Common myeloid progenitor, CD34-positive (primary cell): ENCODE results near the gene PLEKHA5.

Experiments
- CTCF ChIA-PET: fragments of 350-600 bp; sonication (Branson Sonifier 250); formaldehyde crosslinking; loops from one replicate; lab custom pipeline; 2021; ENCODE audit warnings: antibody characterized with exemption; lab: Charles Lee
- POLR2A ChIA-PET: fragments of 350-600 bp; sonication (Branson Sonifier 250); formaldehyde crosslinking; loops from one replicate; lab custom pipeline; 2021; ENCODE audit warnings: antibody characterized with exemption; lab: Charles Lee
- DNase-seq, 3 donors: peaks; one replicate each; pipeline versions ENCODE4 v3.0.0 to v3.0.0-alpha.2; 2013
- H3K27ac ChIP-seq, 2 experiments: 1 replicate in 1 of 2; 2 replicates in 1 of 2; pipeline ENCODE4 v1.7.0; 2013; ENCODE audit warnings: inconsistent platforms in 2 of 2, low read length in 2 of 2, mild to moderate bottlenecking in 2 of 2, low read depth in 1 of 2, moderate library complexity in 1 of 2; ENCODE audit not compliant: severe bottlenecking in 2 of 2, insufficient read depth in 1 of 2, poor library complexity in 1 of 2
- H3K27me3 ChIP-seq, 5 experiments: replicated peaks in 2 of 5; 1 replicate in 3 of 5; 2 replicates in 2 of 5; pipeline versions ENCODE4 v1.6.1 to v1.7.0; 2013; ENCODE audit warnings: low read length in 4 of 5, mild to moderate bottlenecking in 2 of 5, moderate library complexity in 2 of 5, inconsistent platforms in 1 of 5; ENCODE audit not compliant: insufficient read depth in 5 of 5, control insufficient read depth in 4 of 5
- H3K36me3 ChIP-seq, 4 experiments: 1 replicate in 2 of 4; 2 replicates in 2 of 4; pipeline versions ENCODE4 v1.6.1 to v1.7.0; 2013; ENCODE audit warnings: low read length in 3 of 4, control low read depth in 1 of 4, mild to moderate bottlenecking in 1 of 4; ENCODE audit not compliant: control insufficient read depth in 4 of 4, insufficient read depth in 4 of 4
- H3K4me1 ChIP-seq, 4 experiments: 1 replicate in 3 of 4; 2 replicates in 1 of 4; pipeline versions ENCODE4 v1.6.1 to v1.7.1; 2013; ENCODE audit warnings: low read length in 3 of 4, mild to moderate bottlenecking in 3 of 4, control low read depth in 1 of 4, inconsistent platforms in 1 of 4, moderate library complexity in 1 of 4; ENCODE audit not compliant: control insufficient read depth in 4 of 4, insufficient read depth in 4 of 4; ENCODE audit errors: control extremely low read depth in 1 of 4
- H3K4me3 ChIP-seq, 7 experiments: 1 replicate in 4 of 7; 2 replicates in 3 of 7; pipeline versions ENCODE4 v1.5.1 to v1.7.0; 2013; ENCODE audit warnings: mild to moderate bottlenecking in 7 of 7, low read length in 6 of 7, moderate library complexity in 6 of 7, inconsistent platforms in 2 of 7, low read depth in 2 of 7, control low read depth in 1 of 7; ENCODE audit not compliant: insufficient read depth in 4 of 7, control insufficient read depth in 1 of 7; ENCODE audit errors: extremely low read depth in 1 of 7
- H3K9me3 ChIP-seq, 5 experiments: 1 replicate in 4 of 5; 2 replicates in 1 of 5; pipeline versions ENCODE4 v1.6.1 to v1.7.1; 2013; ENCODE audit warnings: low read length in 4 of 5, mild to moderate bottlenecking in 2 of 5, inconsistent platforms in 1 of 5, low read depth in 1 of 5, moderate library complexity in 1 of 5; ENCODE audit not compliant: control insufficient read depth in 4 of 5, insufficient read depth in 2 of 5; ENCODE audit errors: control extremely low read depth in 1 of 5
- WGBS: methylation state at CpG from one replicate; pipeline ENCODE4 v1.1.5; 2013; ENCODE audit not compliant: insufficient coverage; 5-methylcytosine and 5-hydroxymethylcytosine counted together

Gene PLEKHA5

GRCh38 chr12:19206493-19207077 is 77.1 kb downstream of the PLEKHA5 start:
- WGBS = 100% methylated on average over 1 of the region's 4 CpGs
- H3K36me3 ChIP-seq = peaks cover 0 to 7% (median 3%) of the 10 kb centered on the region in 4 experiments
- ChIA-PET CTCF (no interaction called here), POLR2A (no interaction called here)
- H3K9me3 ChIP-seq = peaks cover 0 to 4% (median 0%) of the 10 kb centered on the region in 5 experiments
- DNase-seq = no peak
- no peak overlapping the region for H3K27ac ChIP-seq
- no peak overlapping the region for H3K4me3 ChIP-seq
- H3K4me1 ChIP-seq = no peaks in the 10 kb centered on the region
- no peaks in the 10 kb centered on the region for H3K27me3 ChIP-seq

GRCh38 chr12:19208456-19208855 is 78.9 kb downstream of the PLEKHA5 start:
- Histone ChIP-seq H3K27ac (no peak overlapping the region), H3K4me1 (no peaks in the 10 kb centered on the region), H3K4me3 (no peak overlapping the region), H3K9me3 (peaks cover 0 to 4% (median 0%) of the 10 kb centered on the region in 5 experiments), H3K36me3 (peaks cover 0 to 7% (median 3%) of the 10 kb centered on the region in 4 experiments), H3K27me3 (no peaks in the 10 kb centered on the region)
- WGBS = no CpG with 5 or more reads among the region's 2 CpGs
- ChIA-PET CTCF (interaction anchor here (1.4 kb wide), 1 partner anchor 8 kb away, joined by 3 read pairs; no protein-coding TSS in a partner anchor), POLR2A (no interaction called here)
- DNase-seq = no peak

GRCh38 chr12:19209661-19210060 is 80.1 kb downstream of the PLEKHA5 start:
- H3K9me3 ChIP-seq = peaks cover 0 to 4% (median 0%) of the 10 kb centered on the region in 5 experiments
- 100% methylated on average over 1 of the region's 2 CpGs for WGBS
- H3K4me1 ChIP-seq = no peaks in the 10 kb centered on the region
- CTCF ChIA-PET = interaction anchor here (1.4 kb wide), 1 partner anchor 9 kb away, joined by 3 read pairs; no protein-coding TSS in a partner anchor
- no peaks in the 10 kb centered on the region for H3K27me3 ChIP-seq
- POLR2A ChIA-PET = no interaction called here
- H3K4me3 ChIP-seq = no peak overlapping the region
- H3K36me3 ChIP-seq = peaks cover 0 to 7% (median 3%) of the 10 kb centered on the region in 4 experiments
- no peak overlapping the region for H3K27ac ChIP-seq
- DNase-seq = no peak

GRCh38 chr12:19211802-19212201 is 82.3 kb downstream of the PLEKHA5 start:
- POLR2A ChIA-PET = no interaction called here
- peaks cover 0 to 7% (median 3%) of the 10 kb centered on the region in 4 experiments for H3K36me3 ChIP-seq

GRCh38 chr12:19212245-19212644 is 82.7 kb downstream of the PLEKHA5 start:
- Histone ChIP-seq H3K4me3 (no peak overlapping the region), H3K27ac (no peak overlapping the region), H3K27me3 (no peaks in the 10 kb centered on the region), H3K4me1 (no peaks in the 10 kb centered on the region), H3K36me3 (peaks cover 0 to 7% (median 3%) of the 10 kb centered on the region in 4 experiments), H3K9me3 (peaks cover 0 to 4% (median 0%) of the 10 kb centered on the region in 5 experiments)
- ChIA-PET CTCF (interaction anchor here (1.3 kb wide), 1 partner anchor 11 kb away, joined by 3 read pairs; no protein-coding TSS in a partner anchor), POLR2A (interaction anchor here (0.6 kb wide), 1 partner anchor 357 kb away, joined by 4 read pairs; no protein-coding TSS in a partner anchor)
- 98% methylated on average over 7 of the region's 9 CpGs for WGBS
- DNase-seq = no peak

More at GRCh38 chr12:19211802-19212201, 82.3 kb downstream of the PLEKHA5 start:
- H3K4me1 ChIP-seq = no peaks in the 10 kb centered on the region
- CTCF ChIA-PET = interaction anchor here (1.3 kb wide), 1 partner anchor 12 kb away, joined by 3 read pairs; no protein-coding TSS in a partner anchor
- no peak for DNase-seq
- WGBS = 100% methylated on average over 3 of the region's 4 CpGs
- peaks cover 0 to 4% (median 0%) of the 10 kb centered on the region in 5 experiments for H3K9me3 ChIP-seq
- H3K27me3 ChIP-seq = no peaks in the 10 kb centered on the region
- H3K27ac ChIP-seq = no peak overlapping the region
- H3K4me3 ChIP-seq = no peak overlapping the region

- Histone ChIP-seq H3K4me3 (no peak overlapping the region), H3K36me3 (peaks cover 0 to 6% (median 3%) of the 10 kb centered on the region in 4 experiments), H3K27ac (no peak overlapping the region), H3K9me3 (peaks cover 0 to 4% (median 0%) of the 10 kb centered on the region in 5 experiments), H3K27me3 (no peaks in the 10 kb centered on the region), H3K4me1 (no peaks in the 10 kb centered on the region)
- 100% methylated on average over 1 of the region's 1 CpG for WGBS
- no peak for DNase-seq
- POLR2A ChIA-PET = no interaction called here
- CTCF ChIA-PET = no interaction called here
Observed at GRCh38 chr12:19214020-19214419, 84.5 kb downstream of the PLEKHA5 start.

GRCh38 chr12:19215115-19215514 is 85.6 kb downstream of the PLEKHA5 start:
- Histone ChIP-seq H3K27ac (no peak overlapping the region), H3K9me3 (no peaks in the 10 kb centered on the region), H3K4me3 (no peak overlapping the region), H3K27me3 (no peaks in the 10 kb centered on the region), H3K36me3 (no peaks in the 10 kb centered on the region), H3K4me1 (no peaks in the 10 kb centered on the region)
- 100% methylated on average over 1 of the region's 3 CpGs for WGBS
- ChIA-PET CTCF (interaction anchor here (0.6 kb wide), 1 partner anchor 661 kb away, joined by 3 read pairs; no protein-coding TSS in a partner anchor), POLR2A (no interaction called here)
- DNase-seq = no peak
